ENCODE measurements around the gene ATF5.

GRCh38 chr19:49920624-49921363, 8.2 kb upstream of the ATF5 start:
- TF ChIP-seq CTCF (IDR thresholded peaks at IDR 0.05; ENCODE audit: insufficient read depth, low read depth, low read length), result no peak
- no peak for TF ChIP-seq EZH2 (IDR thresholded peaks at IDR 0.05; ENCODE audit: insufficient read depth, low read length)

Measured in astrocyte (in vitro differentiated cells and primary cell).